C4-2B (cell line): Measurements from ENCODE around the gene EPHB6.
A peak's percentile ranks its signal among the peaks of the same experiment; 100 is the strongest.

ENCODE experiments used
- H3K27ac ChIP-seq: fragments of 450-650 bp; 2 replicates; pipeline ENCODE4 v1.5.1; 2017
- ZFX ChIP-seq: fragments of 450-650 bp; IDR thresholded peaks from 2 replicates; pipeline ENCODE4 v1.6.1; 2017
- TF ChIP-seq, protein P1 (sequence below): fragments of 450-650 bp; conservative IDR thresholded peaks from 2 replicates; pipeline ENCODE4 v1.5.1; 2017; ENCODE audit warnings: mild to moderate bottlenecking

The EPHB6 gene, protein sequence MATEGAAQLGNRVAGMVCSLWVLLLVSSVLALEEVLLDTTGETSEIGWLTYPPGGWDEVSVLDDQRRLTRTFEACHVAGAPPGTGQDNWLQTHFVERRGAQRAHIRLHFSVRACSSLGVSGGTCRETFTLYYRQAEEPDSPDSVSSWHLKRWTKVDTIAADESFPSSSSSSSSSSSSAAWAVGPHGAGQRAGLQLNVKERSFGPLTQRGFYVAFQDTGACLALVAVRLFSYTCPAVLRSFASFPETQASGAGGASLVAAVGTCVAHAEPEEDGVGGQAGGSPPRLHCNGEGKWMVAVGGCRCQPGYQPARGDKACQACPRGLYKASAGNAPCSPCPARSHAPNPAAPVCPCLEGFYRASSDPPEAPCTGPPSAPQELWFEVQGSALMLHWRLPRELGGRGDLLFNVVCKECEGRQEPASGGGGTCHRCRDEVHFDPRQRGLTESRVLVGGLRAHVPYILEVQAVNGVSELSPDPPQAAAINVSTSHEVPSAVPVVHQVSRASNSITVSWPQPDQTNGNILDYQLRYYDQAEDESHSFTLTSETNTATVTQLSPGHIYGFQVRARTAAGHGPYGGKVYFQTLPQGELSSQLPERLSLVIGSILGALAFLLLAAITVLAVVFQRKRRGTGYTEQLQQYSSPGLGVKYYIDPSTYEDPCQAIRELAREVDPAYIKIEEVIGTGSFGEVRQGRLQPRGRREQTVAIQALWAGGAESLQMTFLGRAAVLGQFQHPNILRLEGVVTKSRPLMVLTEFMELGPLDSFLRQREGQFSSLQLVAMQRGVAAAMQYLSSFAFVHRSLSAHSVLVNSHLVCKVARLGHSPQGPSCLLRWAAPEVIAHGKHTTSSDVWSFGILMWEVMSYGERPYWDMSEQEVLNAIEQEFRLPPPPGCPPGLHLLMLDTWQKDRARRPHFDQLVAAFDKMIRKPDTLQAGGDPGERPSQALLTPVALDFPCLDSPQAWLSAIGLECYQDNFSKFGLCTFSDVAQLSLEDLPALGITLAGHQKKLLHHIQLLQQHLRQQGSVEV

DNA sequence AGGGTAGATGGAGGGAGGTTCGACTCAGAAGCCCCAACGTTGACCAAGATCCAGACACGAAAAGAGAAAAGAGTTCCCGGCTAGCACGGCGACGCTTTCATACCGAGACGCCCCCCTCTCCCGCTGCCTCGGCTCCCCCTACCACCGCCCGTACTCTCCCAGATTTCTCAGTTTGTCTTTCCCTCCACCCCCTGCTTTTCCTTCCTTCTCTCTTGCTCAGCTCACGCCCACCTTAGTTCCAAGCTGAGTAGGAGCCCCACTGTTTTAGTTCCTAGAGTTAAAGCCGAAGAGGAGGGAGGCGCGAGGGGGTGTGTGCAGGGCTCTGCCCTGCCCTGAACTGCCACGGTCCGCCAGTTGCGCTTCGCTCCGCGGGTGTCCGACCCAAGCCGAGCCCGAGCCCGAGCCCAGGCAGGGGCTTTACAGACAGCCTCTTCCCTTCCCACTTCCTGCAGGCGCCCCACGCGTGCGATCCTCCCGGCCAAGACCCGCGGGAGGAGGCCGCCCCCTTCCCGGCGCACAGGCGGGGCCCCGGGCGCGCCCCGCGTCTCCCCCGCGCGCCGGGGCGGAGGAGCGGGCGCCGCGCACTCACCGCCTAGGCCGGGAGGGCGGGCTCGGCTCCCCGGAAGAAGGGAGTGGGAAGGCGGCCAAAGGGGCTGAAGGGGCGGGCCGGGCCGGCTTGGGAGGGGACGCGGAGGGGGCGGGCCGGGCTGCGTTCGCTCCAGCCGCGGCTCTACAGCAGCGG, at the start of gene EPHB6:
EPHB6 (plus strand) TSS at position 705 of the 742 bp plus-strand sequence. CDS start 8,152 bp downstream, outside the sequence.
- no peak for TF ChIP-seq ZFX
- TF ChIP-seq, protein P1, sequence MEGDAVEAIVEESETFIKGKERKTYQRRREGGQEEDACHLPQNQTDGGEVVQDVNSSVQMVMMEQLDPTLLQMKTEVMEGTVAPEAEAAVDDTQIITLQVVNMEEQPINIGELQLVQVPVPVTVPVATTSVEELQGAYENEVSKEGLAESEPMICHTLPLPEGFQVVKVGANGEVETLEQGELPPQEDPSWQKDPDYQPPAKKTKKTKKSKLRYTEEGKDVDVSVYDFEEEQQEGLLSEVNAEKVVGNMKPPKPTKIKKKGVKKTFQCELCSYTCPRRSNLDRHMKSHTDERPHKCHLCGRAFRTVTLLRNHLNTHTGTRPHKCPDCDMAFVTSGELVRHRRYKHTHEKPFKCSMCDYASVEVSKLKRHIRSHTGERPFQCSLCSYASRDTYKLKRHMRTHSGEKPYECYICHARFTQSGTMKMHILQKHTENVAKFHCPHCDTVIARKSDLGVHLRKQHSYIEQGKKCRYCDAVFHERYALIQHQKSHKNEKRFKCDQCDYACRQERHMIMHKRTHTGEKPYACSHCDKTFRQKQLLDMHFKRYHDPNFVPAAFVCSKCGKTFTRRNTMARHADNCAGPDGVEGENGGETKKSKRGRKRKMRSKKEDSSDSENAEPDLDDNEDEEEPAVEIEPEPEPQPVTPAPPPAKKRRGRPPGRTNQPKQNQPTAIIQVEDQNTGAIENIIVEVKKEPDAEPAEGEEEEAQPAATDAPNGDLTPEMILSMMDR: no peak
- peak within 1 kb of the TSS; percentile 29; the same call in 1 of the 2 replicates for H3K27ac ChIP-seq

DNA sequence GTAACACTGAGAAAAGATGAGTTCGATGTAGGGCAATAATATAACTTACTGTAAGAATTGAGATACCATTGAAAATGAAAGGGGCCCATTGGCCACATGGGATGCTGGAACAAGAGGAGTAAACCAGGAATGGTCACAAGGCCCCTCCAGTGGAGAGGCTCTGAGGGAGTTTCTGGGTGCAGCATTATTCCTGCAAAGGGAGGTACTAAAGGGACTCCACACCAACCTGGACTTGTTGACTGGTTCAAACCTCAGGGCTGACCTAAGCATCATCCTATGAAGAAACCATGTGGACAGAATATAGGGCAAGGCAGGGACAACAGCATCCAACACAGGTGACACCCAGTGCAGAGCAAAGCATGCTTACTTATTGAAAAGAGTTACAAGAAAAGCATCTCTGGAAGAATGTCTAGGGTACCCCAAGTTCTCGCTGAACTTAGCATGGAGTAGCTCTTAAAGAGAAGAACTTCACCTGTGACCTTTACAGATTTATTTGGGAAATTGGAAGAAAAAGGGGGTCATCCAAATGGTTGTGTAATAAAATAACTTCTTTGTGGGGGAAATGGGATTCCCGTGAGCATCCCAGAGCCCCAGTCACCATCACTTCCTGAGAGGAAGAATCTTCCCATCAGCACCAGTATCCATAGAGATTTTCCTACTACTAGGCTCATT, 49.4 kb upstream of the EPHB6 start:
- TF ChIP-seq, protein P1: no peak
- TF ChIP-seq ZFX: no peak
- no peak overlapping the region for H3K27ac ChIP-seq

DNA sequence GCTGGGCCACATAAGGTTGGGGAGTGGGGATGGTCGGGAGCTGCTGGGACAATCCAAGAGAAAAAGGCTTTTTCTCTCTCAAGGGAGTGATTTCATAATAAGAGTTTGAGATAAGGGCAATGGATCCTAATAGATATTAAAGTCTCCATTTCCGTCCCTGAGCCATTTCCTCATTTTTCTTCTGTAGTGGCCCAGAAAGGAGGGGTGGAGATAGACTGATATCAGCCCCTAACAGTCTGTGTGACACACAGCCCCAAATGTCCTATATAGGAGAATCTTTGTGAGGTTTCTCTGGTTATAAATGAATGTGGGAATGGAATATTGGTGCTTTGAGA, 48.9 kb upstream of the EPHB6 start:
- H3K27ac ChIP-seq: no peak overlapping the region
- TF ChIP-seq, protein P1: no peak
- no peak for TF ChIP-seq ZFX

DNA sequence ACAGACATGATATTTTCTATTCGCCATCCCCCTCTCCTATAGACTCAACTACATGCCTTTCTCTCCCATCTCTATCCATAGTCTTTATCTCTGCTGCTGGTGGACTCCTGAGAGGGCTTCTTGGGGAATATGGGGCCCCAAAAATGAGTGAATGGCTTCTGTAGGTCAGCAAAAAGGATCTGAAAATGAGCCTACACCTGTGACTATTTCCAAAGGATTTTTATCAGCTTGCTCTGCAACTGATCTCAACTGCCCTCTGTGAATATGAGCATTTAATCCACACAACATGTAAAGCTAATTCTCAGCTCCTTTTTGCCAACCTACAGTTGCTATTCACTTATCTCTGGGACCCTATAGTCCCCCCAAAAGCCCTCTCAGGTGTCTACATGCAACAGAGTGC, 47.9 kb upstream of the EPHB6 start:
- no peak overlapping the region for H3K27ac ChIP-seq
- no peak for TF ChIP-seq ZFX
- TF ChIP-seq, protein P1: no peak

DNA sequence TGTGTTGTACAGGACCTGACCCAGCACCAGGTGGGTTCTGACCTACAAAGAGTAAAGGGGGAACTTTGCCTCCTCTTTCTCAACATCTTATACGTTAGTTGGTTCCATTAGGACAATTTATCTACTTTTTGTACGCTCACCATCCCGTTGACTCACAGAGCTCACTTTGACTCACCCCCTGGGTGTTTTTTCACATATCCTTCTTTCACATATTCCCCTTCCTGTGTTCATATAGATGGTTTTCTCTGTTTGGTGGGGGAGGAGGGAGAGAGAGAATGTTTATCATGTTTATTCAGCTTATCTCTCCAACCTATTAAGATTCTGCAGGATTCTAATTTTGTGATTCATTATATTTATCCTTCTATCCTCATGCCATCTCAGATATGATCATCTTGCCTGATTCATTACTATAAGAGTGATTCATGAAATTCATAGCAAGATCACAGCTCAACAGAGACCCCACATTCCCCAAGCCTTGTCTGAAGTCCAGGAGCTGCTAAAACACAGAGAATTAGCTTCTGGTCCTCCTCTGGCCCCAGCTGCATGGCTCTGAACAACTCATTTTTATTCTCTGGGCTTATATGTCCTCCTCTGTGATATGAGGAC, 46.9 kb upstream of the EPHB6 start:
- no peak overlapping the region for H3K27ac ChIP-seq
- TF ChIP-seq ZFX: no peak
- TF ChIP-seq, protein P1: no peak

DNA sequence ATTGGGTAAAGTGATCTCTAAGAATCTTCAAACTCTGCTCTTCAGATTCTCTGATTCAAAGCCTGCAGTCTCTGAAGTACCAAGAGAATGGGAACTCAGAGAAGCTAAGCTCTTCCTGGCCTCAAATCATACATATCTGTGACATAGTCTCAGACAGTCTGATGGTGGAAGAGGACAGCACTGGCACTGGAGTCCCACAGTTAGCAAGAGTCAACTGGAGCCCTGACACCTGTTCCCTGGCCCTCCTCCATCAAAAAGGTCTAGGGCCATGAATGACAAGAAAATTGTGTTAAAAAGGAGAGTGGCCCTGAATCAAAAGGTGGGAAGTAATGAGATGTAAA, 46.4 kb upstream of the EPHB6 start:
- no peak for TF ChIP-seq ZFX
- TF ChIP-seq, protein P1: no peak
- H3K27ac ChIP-seq: no peak overlapping the region
